Endodermal cell (in vitro differentiated cells): ENCODE measurements around the gene ZMYND12. TPM values are rescaled to one million over a fixed set of nuclear protein-coding genes. Genes with fewer than 3 reads are reported as not detected.

Source experiments
- DNase-seq: peaks from one replicate; pipeline ENCODE4 v3.0.0-alpha.2; 2017
- H3K27ac ChIP-seq: 2 replicates; pipeline ENCODE4 v1.5.1; 2013; ENCODE audit warnings: mild to moderate bottlenecking, low read depth, low read length, moderate library complexity
- H3K27me3 ChIP-seq: 2 replicates; pipeline ENCODE4 v1.6.1; 2013; ENCODE audit warnings: mild to moderate bottlenecking, low read length, moderate library complexity; ENCODE audit not compliant: insufficient read depth, control insufficient read depth, poor library complexity, severe bottlenecking
- H3K36me3 ChIP-seq: 2 replicates; pipeline ENCODE4 v1.7.0; 2013; ENCODE audit warnings: mild to moderate bottlenecking, low read length, moderate library complexity; ENCODE audit not compliant: control insufficient read depth, insufficient read depth
- H3K4me1 ChIP-seq: one replicate; pipeline ENCODE4 v1.7.0; 2013; ENCODE audit warnings: low read length; ENCODE audit not compliant: control insufficient read depth, insufficient read depth
- H3K4me3 ChIP-seq: 2 replicates; pipeline ENCODE4 v1.5.1; 2013; ENCODE audit warnings: mild to moderate bottlenecking, low read length, moderate library complexity
- H3K9ac ChIP-seq: 2 replicates; pipeline ENCODE4 v1.6.1; 2013; ENCODE audit warnings: mild to moderate bottlenecking, low read length, moderate library complexity; ENCODE audit not compliant: poor library complexity, severe bottlenecking; ENCODE audit errors: extremely low read depth
- H3K9me3 ChIP-seq: 2 replicates; pipeline ENCODE4 v1.6.1; 2013; ENCODE audit warnings: mild to moderate bottlenecking, low read length, moderate library complexity; ENCODE audit not compliant: control insufficient read depth
- H3K27ac Mint-ChIP-seq: 2 replicates; pipeline ENCODE4 v1.8.0; 2020; ENCODE audit warnings: mixed read lengths
- H3K27me3 Mint-ChIP-seq: 2 replicates; pipeline ENCODE4 v1.8.0; 2021; ENCODE audit warnings: mild to moderate bottlenecking, mixed read lengths; ENCODE audit not compliant: insufficient read depth
- H3K36me3 Mint-ChIP-seq: 2 replicates; pipeline ENCODE4 v1.8.0; 2020; ENCODE audit warnings: low read depth, mixed read lengths
- H3K4me1 Mint-ChIP-seq: 2 replicates; pipeline ENCODE4 v1.8.0; 2020; ENCODE audit warnings: mixed read lengths
- H3K4me3 Mint-ChIP-seq: 2 replicates; pipeline ENCODE4 v1.8.0; 2020; ENCODE audit warnings: mild to moderate bottlenecking, moderate library complexity, mixed read lengths
- H3K9me3 Mint-ChIP-seq: 2 replicates; pipeline ENCODE4 v1.8.0; 2020; ENCODE audit warnings: mild to moderate bottlenecking, mixed read lengths
- CTCF ChIP-seq: fragments of 200-600 bp; sonication (generic); conservative IDR thresholded peaks from 2 replicates; pipeline ENCODE4 v1.5.0; 2021; ENCODE audit warnings: antibody characterized with exemption, mild to moderate bottlenecking
- WGBS, 2 experiments: methylation state at CpG; one replicate each; pipeline versions ENCODE4 v1.1.5 to v1.1.7; 2013; ENCODE audit warnings: missing lambda C conversion rate in 2 of 2, mixed read lengths in 1 of 2; ENCODE audit not compliant: insufficient coverage in 1 of 2, insufficient read length in 1 of 2; 5-methylcytosine and 5-hydroxymethylcytosine counted together
- total RNA-seq, 2 donors: library from RNA; stranded (reverse); fragmentation: NEBNext Ultra II Directional in 1 of 2; extraction: Animal tissue kit (Norgen Biotek cat#: 25700) in 1 of 2; gene quantifications; 2 replicates in 1 of 2; 3 replicates in 1 of 2; pipeline ENCODE4 v1.2.1, GENCODE V29; 2021

ZMYND12 gene
- total RNA-seq, 2 donors from 2014 or later, result 0.44 to 1.1 TPM

- no peak overlapping the region for H3K27ac Mint-ChIP-seq
- H3K27me3 Mint-ChIP-seq, result no peaks in the 10 kb centered on the region
- H3K4me1 Mint-ChIP-seq, result peaks cover 12% of the 10 kb centered on the region
- H3K9me3 ChIP-seq, result no peaks in the 10 kb centered on the region
- H3K9me3 Mint-ChIP-seq, result peaks cover 1% of the 10 kb centered on the region
- no peaks in the 10 kb centered on the region for H3K36me3 ChIP-seq
- peaks cover 4% of the 10 kb centered on the region for H3K4me1 ChIP-seq
- 85 to 100% methylated on average over 1 of the region's 1 CpG for WGBS, 2 experiments
- H3K9ac ChIP-seq, result no peak overlapping the region
- no peak overlapping the region for H3K4me3 Mint-ChIP-seq
- DNase-seq, result no peak
- H3K27ac ChIP-seq, result no peak overlapping the region
- no peak for TF ChIP-seq CTCF
- no peaks in the 10 kb centered on the region for H3K27me3 ChIP-seq
- no peak overlapping the region for H3K4me3 ChIP-seq
- no peaks in the 10 kb centered on the region for H3K36me3 Mint-ChIP-seq
Observed at GRCh38 chr1:42429603-42430002, 26.2 kb downstream of the ZMYND12 start.

GRCh38 chr1:42427240-42427639 lies 28.6 kb downstream of the ZMYND12 start:
- Mint-ChIP-seq H3K4me3 (no peak overlapping the region), H3K27ac (no peak overlapping the region), H3K36me3 (no peaks in the 10 kb centered on the region), H3K27me3 (no peaks in the 10 kb centered on the region), H3K9me3 (peaks cover 1% of the 10 kb centered on the region), H3K4me1 (peaks cover 10% of the 10 kb centered on the region)
- H3K9me3 ChIP-seq, result no peaks in the 10 kb centered on the region
- H3K4me1 ChIP-seq, result no peaks in the 10 kb centered on the region
- 92 to 93% methylated on average over 2 to 4 of the region's 4 CpGs for WGBS, 2 experiments
- H3K27ac ChIP-seq, result no peak overlapping the region
- H3K27me3 ChIP-seq, result no peaks in the 10 kb centered on the region
- H3K4me3 ChIP-seq, result no peak overlapping the region
- no peak for TF ChIP-seq CTCF
- H3K36me3 ChIP-seq, result no peaks in the 10 kb centered on the region
- H3K9ac ChIP-seq, result no peak overlapping the region
- DNase-seq, result no peak

GRCh38 chr1:42424201-42424600 lies 31.6 kb downstream of the ZMYND12 start:
- no peaks in the 10 kb centered on the region for H3K27me3 Mint-ChIP-seq
- no peaks in the 10 kb centered on the region for H3K36me3 ChIP-seq
- DNase-seq, result no peak
- H3K9me3 Mint-ChIP-seq, result peaks cover 1% of the 10 kb centered on the region
- no peak overlapping the region for H3K4me3 ChIP-seq
- no peaks in the 10 kb centered on the region for H3K4me1 ChIP-seq
- H3K27me3 ChIP-seq, result no peaks in the 10 kb centered on the region
- no peak for TF ChIP-seq CTCF
- H3K36me3 Mint-ChIP-seq, result no peaks in the 10 kb centered on the region
- H3K27ac ChIP-seq, result no peak overlapping the region
- no peak overlapping the region for H3K27ac Mint-ChIP-seq
- no peak overlapping the region for H3K9ac ChIP-seq
- 94% methylated on average over 4 of the region's 4 CpGs; no CpG with 5 or more reads in 1 of the 2 experiments for WGBS, 2 experiments
- H3K4me3 Mint-ChIP-seq, result no peak overlapping the region
- H3K4me1 Mint-ChIP-seq, result peaks cover 13% of the 10 kb centered on the region
- no peaks in the 10 kb centered on the region for H3K9me3 ChIP-seq
